DMS53 (cell line): ENCODE results near the gene RPS5.
A peak's percentile ranks its signal among the peaks of the same experiment; 100 is the strongest.
"Not testable (repeated sequence)": the region's sequence is repeated elsewhere in the genome, so short reads cannot be mapped to it uniquely, and the experiment has no call there.

Source experiments
- DNase-seq: peaks from one replicate; lab custom pipeline; 2025; lab: John Stamatoyannopoulos, UW

Gene RPS5

DNA sequence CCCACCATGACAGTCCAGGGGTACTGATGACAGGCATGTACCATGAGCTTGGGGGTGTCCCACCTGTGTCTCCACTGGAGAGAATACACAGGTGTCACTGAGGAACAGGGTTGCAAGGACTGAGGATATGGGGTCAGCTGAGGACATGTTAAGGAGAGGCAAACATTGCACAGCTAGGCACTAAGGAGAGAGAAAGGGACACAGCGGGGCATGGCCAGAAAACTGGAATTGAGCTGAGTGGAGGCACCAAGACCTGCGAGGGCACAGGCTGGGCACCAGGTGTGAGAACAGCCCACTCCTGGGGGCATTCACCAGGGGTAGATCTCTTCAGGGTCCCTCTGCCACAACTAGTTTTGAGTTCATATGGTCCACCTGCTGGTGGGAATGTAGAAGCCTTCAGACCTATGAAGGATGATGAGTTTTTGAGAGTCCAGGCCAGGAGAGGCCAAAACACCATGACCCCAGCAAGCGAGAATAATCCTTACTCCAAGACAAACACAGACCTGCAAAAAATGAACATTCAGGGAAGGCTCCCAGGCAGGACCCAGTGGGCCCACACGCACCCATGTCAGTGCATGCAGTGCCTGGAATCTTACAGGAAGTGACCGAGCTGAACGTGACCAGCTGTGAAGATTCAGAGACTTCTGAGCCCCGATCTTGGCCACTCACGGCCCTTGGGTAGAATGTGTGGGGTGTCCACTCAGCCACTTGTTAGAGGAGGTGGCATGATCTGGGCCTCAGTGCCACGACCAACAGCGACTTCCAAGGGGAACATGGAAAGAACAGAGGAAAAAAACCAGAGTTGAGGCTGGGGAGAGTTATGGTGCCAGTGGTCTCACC, 20.0 kb downstream of the RPS5 start:
- peak; percentile 36 for DNase-seq

DNA sequence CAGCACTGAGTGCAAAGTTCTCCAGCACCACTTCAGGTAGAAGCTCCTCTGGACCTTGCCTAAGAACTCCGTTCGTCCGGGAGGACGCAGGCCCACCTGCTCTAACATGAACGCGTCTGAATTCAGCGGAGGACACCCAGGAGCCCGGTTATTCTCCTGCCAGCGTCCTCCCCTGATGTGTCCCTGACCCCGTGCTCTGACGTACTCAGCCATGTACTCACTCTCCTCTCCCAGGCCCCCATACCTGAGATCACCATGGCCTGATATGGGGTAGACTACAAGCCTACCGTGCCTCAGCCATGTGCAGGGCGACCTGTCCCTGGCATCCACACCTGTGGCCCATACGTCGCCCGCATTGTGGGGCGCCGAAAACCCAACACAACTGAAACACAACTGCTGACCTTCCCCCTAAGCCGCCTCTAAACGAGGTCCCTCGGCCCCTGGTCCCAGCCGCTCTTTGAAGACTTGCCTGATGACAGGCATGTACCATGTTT, 20.6 kb downstream of the RPS5 start:
- peak; percentile 49 for DNase-seq

DNA sequence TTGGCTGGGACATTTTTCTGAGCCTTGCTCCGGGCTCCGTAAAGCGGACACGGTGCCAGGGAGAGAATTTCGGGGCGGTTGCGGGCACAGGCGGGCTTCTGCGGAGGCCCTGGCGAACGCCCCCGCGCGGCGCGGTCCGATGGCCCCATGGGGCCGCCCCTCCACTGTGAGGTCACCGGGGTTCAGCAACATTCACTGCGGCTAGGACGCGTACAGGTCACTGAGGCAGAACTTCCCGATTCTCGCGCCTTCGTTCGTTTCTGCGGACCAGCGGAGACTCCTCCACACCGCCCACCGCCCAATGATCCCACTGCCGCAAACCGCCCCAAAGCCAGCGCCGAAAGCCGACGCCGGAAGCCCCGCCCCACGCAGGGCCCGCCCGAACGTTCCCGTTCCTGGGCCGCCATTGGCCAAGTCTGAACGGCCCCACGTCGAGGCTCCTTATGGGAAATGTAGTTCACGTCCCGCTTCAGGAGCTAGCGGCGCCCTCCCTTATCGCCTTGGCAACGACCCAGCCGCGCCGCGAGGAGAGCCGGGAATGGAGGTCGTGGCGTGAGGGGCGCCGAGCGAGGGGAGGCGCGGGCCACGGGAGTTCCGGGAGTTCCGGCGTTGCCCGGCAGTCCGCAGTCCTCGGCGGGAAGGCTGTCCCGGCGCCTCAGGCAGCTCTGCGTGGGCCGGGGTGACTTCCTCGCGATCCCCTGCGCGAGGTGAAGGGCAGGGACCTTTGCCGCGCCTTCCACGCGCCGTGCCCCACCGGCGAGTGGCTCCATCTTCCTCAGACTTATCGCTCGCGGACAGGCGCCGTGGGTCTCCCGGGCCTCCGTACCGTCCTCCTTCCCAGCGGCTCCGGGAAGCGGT, 21.3 kb downstream of the RPS5 start, which contains the start of gene ZNF584:
TSS of gene ZNF584 (plus strand) at position 498 of the 858 bp plus-strand sequence. CDS start 499 bp downstream, outside the sequence.
- DNase-seq: peak; percentile 95

DNA sequence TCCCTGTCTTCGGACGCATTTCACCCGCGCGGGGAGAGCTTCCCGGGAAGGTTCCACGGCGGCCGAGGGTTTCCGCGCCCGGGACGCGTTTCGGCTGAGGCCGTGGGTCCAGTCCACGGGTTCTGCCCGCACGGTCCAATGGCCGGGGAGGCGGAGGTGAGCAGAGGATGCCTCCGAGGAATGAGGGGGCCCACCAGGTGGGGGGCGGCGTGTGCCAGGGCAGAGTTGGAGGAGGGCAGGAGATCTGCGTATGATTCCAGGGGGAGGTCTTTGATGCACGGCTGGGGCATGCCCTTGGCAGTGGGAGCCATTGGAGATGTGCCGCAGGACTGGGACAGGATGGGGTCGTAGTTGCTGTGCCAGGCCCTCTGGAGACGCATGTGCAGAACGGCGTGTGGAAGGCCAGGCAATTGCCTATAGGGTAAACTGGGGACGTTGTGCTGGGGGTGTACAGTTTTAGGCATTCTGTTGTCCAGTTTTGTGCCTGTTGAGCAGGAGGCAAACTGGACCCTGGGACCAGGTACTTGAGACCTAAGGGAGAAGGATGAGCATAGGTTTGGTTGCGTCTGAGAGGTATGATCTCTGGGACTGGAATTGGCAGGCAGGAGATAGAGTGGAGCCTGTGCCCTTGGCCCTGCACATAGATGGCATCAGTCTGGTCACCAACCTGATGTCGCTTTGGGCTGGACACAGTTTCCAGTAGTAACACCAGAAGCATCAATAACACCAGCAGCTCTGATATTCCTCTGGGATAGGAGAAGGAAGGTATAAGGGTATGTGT, 22.1 kb downstream of the RPS5 start:
- DNase-seq: peak; percentile 60

GRCh38 chr19:58416604-58417003, 29.5 kb downstream of the RPS5 start:
- DNase-seq: no peak

DNA sequence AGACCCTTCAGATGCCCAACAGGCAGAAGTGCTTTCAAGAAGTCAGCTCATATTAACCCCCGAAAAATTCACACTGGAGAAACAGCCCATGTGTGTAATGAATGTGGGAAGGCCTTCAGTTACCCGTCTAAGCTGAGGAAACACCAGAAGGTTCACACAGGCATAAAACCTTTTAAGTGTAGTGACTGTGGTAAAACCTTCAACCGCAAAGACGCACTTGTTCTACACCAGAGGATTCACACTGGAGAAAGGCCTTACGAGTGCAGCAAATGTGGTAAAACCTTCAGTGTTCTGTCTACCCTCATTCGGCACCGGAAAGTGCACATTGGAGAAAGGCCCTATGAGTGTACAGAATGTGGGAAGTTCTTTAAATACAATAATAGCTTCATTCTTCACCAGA, 30.0 kb downstream of the RPS5 start:
- DNase-seq: no peak

DNA sequence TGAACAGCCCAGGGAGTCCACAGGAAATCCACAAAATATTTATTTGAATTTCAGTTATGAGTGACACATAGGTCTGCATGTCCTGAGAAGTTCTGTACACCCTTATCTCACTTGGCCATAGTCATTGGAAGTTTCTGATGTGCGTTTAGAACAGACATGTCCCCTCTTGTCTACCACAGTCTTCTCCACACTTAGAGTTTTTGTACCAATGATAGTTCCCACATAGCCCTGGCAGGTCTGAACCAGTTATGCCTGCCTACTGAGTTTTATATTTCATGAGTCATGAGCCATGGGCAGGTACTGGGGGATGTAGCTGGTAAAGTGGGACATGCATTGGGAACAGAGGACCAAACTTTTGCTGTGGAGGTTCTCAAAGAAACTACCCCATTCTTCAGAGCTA, 41.5 kb downstream of the RPS5 start:
- DNase-seq: no peak

- no peak for DNase-seq
Observed at GRCh38 chr19:58429745-58430144, 42.7 kb downstream of the RPS5 start.

- no peak for DNase-seq
Observed at GRCh38 chr19:58434217-58434616, 47.1 kb downstream of the RPS5 start.

DNA sequence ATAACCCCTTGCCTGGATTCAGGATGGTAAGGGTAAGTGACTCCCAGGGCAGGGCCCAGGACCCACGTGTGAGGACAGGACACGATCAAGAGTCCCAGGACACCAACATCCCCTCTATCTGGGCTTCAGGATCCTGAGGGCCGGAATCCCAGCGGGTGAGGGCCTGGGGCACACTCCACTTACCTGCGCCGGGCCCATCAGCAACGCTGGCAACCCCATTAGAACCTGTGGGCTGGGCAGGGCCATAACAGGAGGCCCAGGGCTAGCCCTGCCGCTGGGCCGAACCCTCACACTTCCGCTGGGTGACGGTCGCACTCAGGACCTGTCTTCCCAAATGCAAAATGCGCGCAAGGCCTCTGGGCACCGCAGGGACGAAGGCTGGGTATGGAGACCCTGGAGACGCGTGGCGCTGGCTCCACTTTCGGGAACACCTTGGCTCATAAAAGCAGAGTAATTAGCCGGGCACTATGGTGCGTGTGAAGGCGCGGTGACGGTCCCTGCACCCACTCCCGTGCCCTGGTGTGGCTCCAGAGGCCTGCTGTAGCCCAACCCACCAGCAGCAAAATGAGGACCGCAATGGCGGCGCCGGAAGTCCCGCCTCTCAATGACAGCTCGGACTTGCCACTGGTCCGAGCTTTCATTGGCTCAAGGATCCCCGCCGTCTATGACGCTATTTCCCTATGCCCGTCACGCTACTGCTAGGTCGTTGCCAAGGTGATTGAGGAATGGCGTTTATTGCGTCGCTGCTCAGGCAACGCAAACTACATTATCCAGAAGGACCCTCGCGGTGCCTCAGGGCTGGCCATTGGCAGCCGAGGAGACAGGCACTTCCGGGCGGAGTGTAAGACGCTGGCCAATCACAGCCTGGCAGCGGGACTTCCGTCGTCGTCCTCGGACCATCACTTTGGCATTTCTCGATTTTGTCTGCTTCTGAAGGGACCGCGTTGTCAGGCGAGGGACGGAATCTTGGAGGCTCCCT, 52.8 kb downstream of the RPS5 start, which contains the start of gene ZNF132:
TSS of gene ZNF132 (minus strand) at position 578 of the 979 bp plus-strand sequence. CDS start at position 246, 332 bp downstream.
- peak; percentile 99 for DNase-seq

DNA sequence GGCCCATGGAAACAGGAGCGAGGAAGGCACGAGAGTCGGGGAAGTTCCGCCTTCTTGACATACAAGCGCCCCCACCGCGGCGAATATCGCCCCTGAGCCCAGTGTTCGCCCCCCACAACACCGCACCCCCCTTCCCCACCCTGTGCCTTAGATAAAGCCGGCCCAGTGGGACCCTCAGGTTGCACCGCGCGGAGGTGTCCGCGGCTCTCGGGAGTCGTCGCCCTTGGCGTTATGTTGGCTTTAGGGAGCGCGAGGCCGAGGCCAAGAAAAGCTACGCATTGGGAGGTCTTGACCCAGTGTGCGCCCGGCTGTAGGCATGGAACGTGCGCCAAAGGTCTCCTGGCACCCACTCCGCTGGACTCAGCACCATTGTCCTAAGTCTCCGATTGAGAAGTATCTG, 53.5 kb downstream of the RPS5 start:
- DNase-seq: no peak

- DNase-seq: not testable (repeated sequence)
Observed at GRCh38 chr19:58442986-58443385, 55.9 kb downstream of the RPS5 start.
